SK-N-SH (cell line): ENCODE results near the gene PPP1R14C.

Experiments
- CTCF ChIP-seq: fragments of 200-600 bp; sonication (generic); IDR thresholded peaks from 2 replicates; pipeline ENCODE4 v1.6.1; 2017; ENCODE audit warnings: antibody characterized with exemption, mild to moderate bottlenecking, moderate library complexity
- EP300 ChIP-seq, 2 experiments: IDR thresholded peaks; 2 replicates each; pipeline versions ENCODE4 v1.4.0 to v1.6.1; 2012; ENCODE audit warnings: borderline replicate concordance in 1 of 2, low read depth in 1 of 2, low read length in 1 of 2
- EZH2phosphoT487 ChIP-seq: fragments of 200-600 bp; sonication (generic); IDR thresholded peaks from 2 replicates; pipeline ENCODE4 v1.6.1; 2017; ENCODE audit warnings: low read depth, mixed run types, mild to moderate bottlenecking, antibody characterized with exemption, moderate library complexity, borderline replicate concordance
- MAX ChIP-seq: IDR thresholded peaks from 2 replicates; pipeline ENCODE4 v1.4.0; 2012; ENCODE audit warnings: low read depth
- NRF1 ChIP-seq: IDR thresholded peaks from 2 replicates; pipeline ENCODE4 v1.6.1; 2012; ENCODE audit warnings: low read depth, mild to moderate bottlenecking, low read length
- POLR2AphosphoS5 ChIP-seq: IDR thresholded peaks from 2 replicates; pipeline ENCODE4 v1.6.1; 2012; ENCODE audit warnings: low read depth, low read length
- REST ChIP-seq: IDR thresholded peaks from 2 replicates; pipeline ENCODE4 v1.6.1; 2012; ENCODE audit warnings: mild to moderate bottlenecking, low read depth, low read length, moderate library complexity
- SIN3A ChIP-seq: IDR thresholded peaks from 2 replicates; pipeline ENCODE4 v1.6.1; 2012; ENCODE audit warnings: low read depth, mild to moderate bottlenecking, low read length, moderate library complexity, borderline replicate concordance
- USF2 ChIP-seq: fragments of 150-350 bp; IDR thresholded peaks from 2 replicates; pipeline ENCODE4 v1.6.1; 2017; ENCODE audit warnings: antibody characterized with exemption, low read length, low read depth, borderline replicate concordance

- TF ChIP-seq CTCF = no peak
- TF ChIP-seq POLR2AphosphoS5 = no peak
- no peak for TF ChIP-seq NRF1
- no peak for TF ChIP-seq MAX
- TF ChIP-seq REST = no peak
- TF ChIP-seq EZH2phosphoT487 = no peak
- no peak for TF ChIP-seq EP300 (IDR thresholded peaks at IDR 0.05; ENCODE audit: borderline replicate concordance in 1 of 2, low read depth in 1 of 2, low read length in 1 of 2)
- no peak for TF ChIP-seq USF2
- no peak for TF ChIP-seq SIN3A
Observed at GRCh38 chr6:150256618-150257272, 113.9 kb downstream of the PPP1R14C start.
